ENCODE data around the gene KLHL2.
"Not testable (repeated sequence)": the region's sequence is repeated elsewhere in the genome, so short reads cannot be mapped to it uniquely, and the experiment has no call there.

Gene KLHL2

DNA sequence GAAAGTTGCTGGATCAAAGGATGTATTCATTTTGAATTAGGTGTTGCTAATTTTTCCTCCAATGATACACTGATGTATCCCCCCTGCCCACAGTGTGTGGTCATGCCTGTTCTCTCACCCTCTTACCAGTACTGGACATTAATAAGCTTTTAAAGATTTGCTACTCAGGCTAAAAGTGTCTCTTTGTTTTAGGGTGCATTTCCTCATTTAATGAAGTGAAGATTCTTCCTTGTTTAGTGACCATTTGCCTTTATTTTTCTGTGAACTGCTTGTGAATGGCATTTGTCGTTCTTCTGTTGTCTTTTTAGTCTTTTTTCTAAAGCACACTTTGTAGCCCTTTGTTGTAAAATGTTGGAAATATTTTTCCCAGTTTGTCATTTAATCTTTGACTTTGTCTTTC lies 125.1 kb downstream of the KLHL2 start:
- no peak for DNase-seq

DNA sequence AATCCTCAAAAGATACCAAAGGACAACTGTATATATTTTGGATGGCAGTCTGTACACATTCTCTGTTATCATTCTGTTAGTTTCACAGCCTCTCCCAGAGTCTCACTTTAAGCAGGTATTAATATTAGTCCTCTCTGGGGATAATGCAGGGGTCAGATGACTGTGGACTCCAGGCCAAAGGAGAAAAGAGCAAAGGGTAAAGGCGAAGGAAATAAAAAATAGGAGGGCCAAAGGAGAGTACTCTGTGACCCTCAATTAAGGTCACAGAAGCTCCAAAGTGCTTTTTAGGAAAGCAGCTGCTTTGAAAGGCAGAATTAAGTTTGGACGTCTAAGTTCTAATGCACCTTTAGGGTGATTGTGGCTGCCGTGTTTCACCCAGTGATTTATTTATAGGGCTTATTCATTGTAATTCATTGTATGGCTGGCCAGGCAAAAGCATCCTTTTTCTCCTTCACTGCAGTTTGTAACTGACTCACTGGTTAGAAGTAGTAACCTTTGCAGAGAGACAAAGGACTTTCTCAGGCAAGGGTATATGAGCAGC lies 127.9 kb downstream of the KLHL2 start:
- no peak for DNase-seq

DNA sequence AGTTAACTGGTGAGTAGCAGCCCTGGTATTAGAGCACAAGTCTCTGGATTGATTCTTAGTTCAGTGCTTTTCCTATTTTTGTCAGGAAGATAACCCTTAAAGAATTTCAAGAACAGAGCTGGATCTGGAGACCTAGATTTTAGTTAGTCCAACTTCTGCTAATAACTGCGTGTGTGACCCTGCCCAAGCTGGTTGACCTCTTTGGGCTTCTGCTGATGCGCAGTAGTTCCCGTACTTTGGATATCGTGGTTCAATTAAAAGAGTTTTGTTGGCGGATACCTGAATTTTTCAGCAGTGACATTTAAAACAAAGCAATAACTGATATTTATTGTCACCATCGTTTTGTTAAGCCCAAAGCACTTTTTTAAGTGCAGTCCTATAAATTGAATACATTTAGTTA lies 129.4 kb downstream of the KLHL2 start:
- no peak for DNase-seq

DNA sequence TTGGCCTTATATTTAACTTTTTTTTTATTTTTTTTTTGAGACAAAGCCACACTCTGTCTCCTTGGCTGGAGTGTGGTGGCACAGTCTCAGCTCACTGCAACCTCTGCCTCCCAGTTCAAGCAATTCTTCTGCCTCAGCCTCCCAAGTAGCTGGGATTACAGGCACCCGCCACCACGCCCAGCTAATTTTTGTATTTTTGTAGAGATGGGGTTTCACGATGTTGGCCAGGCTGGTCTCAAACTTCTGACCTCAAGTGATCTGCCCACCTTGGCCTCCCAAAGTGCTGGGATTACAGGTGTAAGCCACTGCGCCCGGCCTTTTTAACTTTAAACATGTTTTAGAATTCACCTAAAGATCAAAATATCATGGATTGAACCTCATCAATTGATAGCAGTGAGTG lies 135.0 kb downstream of the KLHL2 start:
- DNase-seq: not testable (repeated sequence)

DNA sequence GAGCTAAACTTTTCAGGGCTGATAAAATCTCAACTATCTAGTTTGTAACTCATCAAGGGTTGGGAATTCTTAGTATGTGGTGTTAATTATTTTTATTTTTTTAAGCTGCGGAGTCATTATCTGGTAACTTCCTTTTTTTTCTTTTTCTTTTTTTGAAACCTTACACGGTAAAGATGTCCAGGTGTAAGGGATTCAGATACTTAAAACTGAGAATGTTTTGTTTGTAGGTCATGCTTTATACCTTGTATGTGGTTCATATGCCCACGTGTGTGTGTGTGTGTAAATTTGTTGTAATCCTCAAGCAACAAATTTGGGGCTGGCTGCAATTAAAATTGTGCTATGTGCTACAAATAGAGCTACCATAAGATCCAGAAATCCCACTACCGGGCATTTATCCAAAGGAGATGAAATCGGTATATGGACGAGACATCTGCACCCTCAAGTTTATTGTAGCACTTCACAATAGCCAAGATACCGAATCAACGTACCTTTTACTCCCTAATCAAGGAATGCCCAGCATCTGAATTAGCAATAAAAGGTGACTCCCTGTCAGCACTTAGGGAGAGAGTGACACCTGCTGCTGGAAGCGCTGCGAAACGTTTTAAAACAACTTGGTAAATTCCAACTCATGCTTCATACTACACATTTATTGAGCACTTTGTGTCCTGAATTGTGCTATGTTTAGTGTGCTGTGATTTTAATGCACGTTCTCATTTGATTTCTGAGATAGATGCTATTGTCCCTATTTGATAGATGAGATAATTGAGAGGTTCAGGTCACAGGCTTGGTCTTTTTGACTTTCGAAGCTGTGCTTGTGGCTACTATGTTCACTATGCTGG lies 136.2 kb downstream of the KLHL2 start:
- DNase-seq: no peak

DNA sequence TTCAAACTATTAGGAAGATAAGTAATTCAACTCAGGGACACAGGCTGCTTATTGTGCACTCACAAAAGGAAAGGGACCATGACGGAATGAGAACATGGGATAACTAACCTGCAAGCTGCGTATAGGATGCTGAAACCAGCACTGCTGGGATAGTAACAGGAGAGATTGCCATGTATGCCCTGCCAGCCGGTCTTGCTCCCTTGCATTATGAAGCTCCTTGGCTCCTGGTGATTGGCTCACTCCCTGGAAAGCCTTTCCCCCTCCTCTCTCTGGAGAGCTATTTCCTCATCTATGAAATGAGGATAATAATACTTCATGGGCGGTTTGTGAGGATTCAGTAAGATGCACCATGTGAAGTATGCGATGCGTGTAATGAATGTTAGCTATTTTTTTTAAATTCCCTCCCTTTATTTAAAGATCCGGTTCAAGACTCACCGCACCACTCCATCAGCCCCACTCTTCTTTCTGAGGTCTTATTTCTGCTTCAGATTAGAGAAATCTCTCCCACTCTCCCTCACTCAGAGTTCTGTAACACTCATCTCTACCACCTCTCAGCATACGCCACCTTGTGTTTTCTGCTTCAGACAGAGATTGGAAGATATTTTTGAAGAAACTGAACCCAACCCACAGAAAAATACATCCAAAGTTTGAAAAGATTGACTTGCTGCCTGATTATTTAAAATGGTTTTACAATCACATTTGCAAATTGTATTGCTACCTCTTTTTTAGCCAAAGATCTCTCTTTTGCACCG lies 138.5 kb downstream of the KLHL2 start:
- DNase-seq: peak; percentile 6

DNA sequence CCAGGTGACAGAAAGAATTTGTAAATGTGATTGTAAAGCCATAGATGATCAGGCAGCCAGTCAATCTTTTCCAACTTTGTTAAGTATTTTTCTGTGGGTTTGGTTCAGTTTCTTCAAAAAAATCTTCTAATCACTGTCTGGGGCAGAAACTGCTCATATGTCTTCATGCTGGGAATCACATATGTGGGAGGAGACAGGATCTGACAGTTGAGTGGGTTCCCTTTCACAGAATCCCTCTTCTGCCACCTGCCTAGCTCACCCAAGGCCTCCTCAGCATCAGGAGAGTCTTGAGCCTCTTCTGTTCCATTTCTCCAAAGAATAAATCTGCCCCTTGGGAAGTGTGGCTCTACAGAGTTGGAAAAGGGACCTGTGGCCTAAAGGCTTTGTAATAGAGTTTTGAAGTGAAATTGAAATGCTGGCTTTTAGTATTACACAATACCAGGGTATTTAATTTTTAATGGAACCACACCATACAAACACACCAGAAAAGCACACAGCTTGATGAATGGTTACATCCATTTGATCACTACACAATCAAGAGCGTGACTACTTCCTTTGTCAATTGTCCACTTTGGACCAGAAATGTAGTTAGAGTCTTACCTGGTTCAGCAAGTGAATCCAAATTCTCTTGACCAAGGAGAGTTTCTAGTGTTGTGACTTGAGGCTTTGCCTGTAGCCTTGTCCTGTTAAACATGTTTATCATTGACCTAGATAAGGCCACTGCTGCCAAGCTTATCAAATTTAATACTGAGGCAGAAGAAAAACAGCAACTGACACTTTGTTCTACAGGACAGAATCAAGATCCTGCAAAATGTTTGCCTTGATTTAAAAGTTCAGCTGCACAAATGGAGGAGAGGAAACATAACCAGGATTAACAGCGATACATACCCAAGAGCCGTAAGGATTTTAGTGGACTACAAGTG lies 140.5 kb downstream of the KLHL2 start:
- DNase-seq: no peak

DNA sequence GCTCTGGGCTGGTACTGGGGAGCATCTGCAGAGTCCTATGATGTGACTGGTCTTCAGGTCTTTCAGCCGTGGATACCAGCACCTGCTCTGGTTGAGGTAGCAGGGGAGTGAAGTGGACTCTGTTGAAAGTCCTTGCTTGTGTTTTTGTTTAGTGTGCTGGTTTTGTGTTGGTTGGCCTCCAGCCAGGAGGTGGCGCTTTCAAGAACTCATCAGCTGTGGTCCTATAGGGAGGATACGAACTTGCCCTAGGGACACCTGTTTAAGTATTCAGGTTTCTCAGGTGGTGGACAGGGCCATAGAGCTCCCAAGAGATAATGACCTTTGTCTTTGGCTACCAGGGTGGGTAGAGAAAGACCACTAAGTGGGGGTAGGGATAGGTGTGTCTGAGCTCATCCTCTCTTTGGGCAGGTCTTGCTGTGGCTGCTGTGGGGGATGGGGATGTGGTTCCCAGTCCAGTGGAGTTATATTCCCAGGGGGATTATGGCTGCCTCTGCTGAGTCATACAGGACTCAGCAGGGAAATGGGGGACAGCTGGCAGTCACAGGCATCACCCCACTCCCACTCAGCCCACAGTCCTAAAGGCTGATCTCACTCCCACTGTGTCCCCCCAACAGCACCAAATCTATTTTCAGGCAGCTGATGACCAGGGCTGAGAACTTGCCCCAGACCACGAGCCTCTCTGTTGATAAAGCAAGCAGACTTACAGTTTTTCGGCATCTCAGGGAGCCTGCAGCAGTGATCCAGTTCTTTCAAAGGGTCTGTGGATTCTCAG lies 144.2 kb downstream of the KLHL2 start:
- DNase-seq: no peak

DNA sequence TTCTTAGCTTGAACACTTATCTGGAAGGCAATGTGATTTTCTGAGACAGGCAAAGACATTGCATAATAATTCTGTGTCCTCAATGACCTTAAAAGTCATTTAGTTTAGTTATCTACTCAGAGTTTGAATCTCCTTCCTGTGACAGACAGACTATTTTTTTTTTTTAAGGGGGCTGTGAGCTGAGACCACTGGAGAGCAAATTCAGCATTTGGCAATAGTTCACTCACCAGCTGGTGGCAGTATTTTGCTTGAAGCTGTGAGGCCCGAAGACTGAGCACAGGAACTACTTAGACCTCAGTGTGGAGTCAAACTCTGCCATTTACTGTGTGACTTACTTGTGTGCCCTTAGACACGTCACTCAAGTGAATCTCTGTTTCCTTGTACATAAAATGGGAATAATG lies 148.5 kb downstream of the KLHL2 start:
- peak; percentile 80 for DNase-seq

DNA sequence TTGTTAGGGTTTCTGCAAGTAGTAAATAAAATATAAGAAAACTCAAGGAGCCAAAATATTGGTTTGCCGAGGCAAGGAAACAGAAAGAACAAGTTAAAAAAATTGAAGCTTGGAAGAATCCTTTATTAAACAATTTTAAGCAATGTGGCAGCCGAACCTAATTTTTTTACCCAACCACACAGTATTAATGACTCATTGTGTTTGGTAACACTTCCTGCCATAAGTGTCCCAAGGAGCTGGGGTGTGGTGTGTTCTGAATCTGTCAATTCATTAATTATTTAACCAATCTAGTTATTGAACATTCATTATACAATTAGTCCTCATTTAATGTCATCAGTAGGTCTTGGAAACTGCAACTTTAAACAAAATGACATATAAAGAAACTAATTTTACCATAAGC lies 152.1 kb downstream of the KLHL2 start:
- no peak for DNase-seq

DNA sequence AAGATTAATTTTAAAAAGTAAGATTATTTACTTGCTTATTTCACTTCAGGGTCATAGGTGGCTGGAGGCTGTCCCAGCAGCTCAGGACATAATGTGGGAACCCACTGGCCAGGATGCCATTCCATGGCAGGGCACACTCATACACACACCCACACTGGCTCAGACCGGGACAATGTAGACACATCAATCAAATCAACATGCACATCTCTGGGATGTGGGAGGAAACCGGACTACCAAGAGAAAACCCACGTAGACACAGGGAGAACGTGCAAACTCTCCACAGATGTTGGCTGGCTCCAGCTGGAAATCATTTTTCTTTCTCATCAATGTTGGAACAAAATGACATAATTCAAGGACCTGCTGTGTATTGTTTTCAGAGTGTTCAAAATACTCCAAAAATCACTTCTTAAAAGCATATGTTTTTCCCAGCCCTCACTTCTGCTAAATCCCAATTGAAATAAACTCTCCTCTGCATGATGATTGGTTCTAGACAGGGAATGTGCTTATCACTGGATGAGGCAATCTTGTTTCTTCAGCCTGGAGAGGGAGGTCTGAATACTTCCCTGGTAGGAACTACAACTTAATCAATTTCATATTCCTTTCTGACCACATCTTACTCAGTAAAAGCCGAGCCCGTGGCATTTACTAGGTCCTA lies 152.8 kb downstream of the KLHL2 start:
- no peak for DNase-seq

DNA sequence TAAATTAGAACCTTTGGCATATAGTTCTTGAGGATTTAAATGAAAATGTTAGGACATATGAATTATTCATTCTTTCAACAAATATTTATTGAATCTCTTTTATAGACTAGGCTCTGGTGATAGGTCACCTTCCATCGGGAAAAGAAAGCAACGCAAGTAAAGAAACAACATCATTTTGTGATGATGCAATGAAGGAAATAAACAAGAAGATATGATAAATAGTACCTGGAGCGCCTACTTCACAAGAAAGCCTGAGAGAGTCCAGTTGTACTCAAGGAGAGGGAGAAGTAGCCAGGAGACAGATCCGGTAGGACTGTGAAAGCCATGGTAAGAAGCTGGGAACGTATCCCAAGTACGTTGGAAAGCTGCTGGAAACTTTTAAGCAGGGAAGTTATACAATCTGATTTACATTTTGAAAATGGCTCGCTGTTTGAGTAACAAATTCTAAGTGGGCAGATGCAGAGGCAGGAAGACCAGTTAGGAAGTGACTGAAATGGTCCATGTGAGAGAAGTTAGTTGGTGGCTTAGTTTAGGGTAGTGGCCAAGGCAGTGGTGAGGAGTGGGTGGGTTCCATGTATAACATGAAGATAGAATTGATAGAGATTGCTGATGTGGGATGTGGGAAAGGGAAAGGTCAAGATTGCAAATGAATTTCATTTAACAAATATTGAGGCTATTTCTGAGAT lies 153.8 kb downstream of the KLHL2 start:
- DNase-seq: no peak

DNA sequence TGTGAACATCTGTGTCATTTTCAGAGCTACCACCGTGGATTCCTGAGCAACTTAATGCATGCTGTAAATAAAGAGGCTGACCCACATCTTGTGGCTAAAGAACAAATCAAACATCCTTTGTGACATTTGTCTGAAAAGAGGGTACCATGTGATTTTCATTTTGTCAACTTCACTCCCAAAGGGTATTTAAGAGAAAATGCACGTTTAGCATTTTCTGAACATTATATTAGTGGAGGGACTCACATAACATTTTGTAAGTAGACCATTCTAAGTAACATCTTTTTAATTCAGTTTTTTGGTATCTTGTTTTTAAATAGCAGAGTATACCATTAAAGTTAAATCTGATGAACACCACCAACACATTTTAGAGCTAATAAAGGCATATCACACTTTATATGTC lies 154.4 kb downstream of the KLHL2 start:
- DNase-seq: no peak

DNA sequence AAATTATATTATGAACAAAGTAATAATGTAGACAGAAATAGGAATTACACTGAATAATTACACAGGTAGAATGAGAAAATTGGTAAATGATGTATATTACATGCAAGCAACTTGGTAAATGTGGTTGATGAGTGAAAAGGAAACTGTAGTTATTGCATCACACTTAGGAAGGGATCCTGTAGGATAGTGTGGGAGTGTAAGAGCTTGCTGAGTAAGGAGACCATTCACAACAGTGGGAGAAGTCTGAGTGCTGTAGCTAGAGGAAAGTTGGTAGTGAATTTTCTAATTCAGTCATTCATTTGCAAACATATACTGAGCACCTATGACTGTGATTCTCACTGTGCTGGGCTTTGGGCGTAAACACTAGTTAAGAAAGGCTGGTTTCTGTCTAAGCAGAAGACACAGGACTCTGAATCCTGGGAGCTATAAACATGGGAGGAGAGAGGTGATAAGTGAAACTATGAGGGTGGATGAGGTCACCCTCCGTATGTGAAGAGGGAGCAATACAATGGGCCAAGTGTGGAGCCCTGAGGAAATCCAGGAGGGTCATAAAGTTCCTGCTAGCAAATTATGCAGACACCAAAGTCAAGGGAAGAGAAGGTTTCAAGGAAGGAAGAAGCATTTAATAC lies 157.2 kb downstream of the KLHL2 start:
- no peak for DNase-seq

DNA sequence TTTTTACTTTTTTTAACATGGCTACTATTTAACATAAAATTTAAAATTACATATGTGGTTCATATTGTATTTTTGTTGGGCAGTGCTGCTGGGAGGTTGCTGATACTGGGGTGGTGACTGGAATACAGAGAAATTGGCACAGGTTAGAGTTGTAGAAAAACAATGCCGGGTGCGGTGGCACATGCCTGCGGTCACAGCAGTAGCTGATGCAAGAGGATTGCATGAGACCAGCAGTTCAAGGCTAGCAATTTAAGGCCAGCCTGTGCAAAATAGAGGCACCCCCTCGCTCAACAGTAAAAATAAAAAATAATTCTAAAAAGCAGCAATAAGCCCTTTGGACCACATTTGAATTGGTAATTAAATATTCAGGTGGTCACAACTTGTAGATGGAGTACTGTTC lies 159.7 kb downstream of the KLHL2 start:
- DNase-seq: no peak

DNA sequence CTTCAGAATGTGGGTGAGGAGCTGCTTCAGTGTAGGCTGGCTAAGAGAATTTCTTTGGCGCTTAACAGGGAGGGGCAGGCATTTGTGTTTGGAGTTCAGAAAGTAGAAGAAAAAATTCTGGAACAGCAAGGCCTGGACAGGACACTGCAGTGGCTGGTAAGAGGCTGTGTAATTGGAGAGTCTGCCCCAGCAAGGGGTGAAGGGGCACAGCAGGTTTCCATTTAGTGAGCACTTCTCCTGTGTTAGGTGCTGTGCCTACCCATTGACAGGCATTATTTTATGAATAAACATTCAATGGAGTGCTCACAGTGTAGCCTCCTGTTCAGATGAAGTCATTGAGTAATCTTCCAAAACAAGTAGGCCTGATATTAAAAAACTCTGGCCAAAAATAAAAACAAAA lies 160.8 kb downstream of the KLHL2 start:
- no peak for DNase-seq

DNA sequence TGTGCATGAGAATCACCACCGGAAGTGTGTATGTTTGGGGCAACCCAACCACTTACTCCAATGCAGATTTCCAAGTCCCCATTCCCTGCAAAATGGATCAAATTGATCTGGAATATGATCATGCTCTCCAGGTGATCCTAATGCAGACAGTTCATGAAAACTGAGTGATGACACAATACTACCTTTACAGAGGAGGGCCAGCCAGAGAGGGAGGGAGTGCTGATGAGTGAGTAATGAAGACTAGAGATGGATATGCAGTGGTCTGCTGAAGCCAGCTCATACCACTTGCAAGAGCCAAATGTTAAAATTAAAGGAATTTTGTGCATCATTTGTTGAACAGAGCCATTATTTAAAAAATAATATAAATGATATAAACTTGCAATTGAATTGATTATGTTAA lies 161.2 kb downstream of the KLHL2 start:
- DNase-seq: no peak

DNA sequence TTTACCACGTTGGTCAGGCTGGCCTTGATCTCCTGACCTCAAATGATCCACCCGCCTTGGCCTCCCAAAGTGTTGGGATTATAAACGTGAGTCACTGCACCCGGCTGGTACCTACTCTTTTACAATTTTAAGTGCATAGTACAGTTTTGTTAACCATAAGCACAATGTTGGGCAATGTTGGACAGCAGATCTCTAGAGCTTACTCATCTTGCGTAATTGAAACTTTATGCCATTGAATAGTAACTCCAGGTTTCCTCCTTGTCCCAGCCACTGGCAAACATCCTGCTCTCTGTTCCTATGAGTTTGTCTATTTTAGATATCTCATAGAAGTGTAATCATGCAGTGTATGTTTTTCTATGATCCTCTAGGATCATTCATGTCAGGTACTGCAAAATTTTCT lies 162.2 kb downstream of the KLHL2 start:
- no peak for DNase-seq

DNA sequence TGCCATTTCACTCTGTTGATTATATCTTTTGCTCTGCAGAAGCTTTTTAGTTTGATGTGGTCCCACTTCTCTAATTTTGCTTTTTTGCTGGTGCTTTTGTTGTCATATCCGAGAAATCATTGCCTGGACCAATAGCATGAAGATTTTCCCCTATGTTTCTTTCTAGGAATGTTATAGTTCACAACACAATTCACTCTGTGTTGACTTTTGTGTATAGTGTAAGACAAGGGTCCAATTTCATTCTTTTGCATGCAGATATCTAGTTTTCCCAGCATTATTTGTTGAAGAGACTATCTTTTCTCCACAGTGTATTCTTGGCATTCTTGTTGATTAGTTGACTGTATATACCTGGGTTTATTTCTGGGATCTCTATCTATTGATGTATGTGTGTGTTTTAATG lies 163.2 kb downstream of the KLHL2 start:
- no peak for DNase-seq
